Gastrocnemius medialis (tissue), 4 donors: ENCODE data around the gene PRKG1. TPM values are rescaled to one million over a fixed set of nuclear protein-coding genes. Genes with fewer than 3 reads are reported as not detected.

Source experiments
- ATAC-seq, 2 donors: fragments of 150-250 bp; one replicate each; pipeline ENCODE4 v1.9.1; 2016
- DNase-seq, 2 donors: peaks; one replicate each; pipeline ENCODE4 v3.0.0-alpha.2; 2019
- H3K27ac ChIP-seq, 4 donors: fragments of 200-600 bp; sonication (generic); 1 replicate in 1 of 4; 2 replicates in 3 of 4; pipeline ENCODE4 v1.5.1; 2016 to 2018; ENCODE audit warnings: mild to moderate bottlenecking in 2 of 4, moderate library complexity in 1 of 4
- H3K27me3 ChIP-seq, 3 donors: fragments of 200-600 bp; sonication (generic) in 2 of 3; 1 replicate in 1 of 3; 2 replicates in 2 of 3; pipeline versions ENCODE4 v1.5.1 to v1.6.0; 2016 to 2019; ENCODE audit warnings: mild to moderate bottlenecking in 1 of 3, moderate library complexity in 1 of 3
- H3K36me3 ChIP-seq, 2 donors: fragments of 200-600 bp; sonication (generic) in 1 of 2; one replicate each; pipeline ENCODE4 v1.5.1; 2017 to 2018
- H3K4me1 ChIP-seq, 2 donors: fragments of 200-600 bp; sonication (generic) in 1 of 2; one replicate each; pipeline ENCODE4 v1.5.1; 2016 to 2017; ENCODE audit warnings: mild to moderate bottlenecking in 2 of 2
- H3K4me3 ChIP-seq, 4 donors: fragments of 200-600 bp; sonication (generic) in 3 of 4; 1 replicate in 1 of 4; 2 replicates in 3 of 4; pipeline ENCODE4 v1.5.1; 2016 to 2019; ENCODE audit warnings: mild to moderate bottlenecking in 2 of 4
- H3K9me3 ChIP-seq, 3 donors: fragments of 200-600 bp; sonication (generic) in 2 of 3; 1 replicate in 1 of 3; 2 replicates in 2 of 3; pipeline ENCODE4 v1.5.1; 2016 to 2019
- CTCF ChIP-seq, 5 experiments: fragments of 450-650 bp in 3 of 5; fragments of 200-600 bp in 2 of 5; sonication (generic) in 2 of 5; IDR thresholded peaks in 4 of 5; conservative IDR thresholded peaks in 1 of 5; 1 replicate in 4 of 5; 2 replicates in 1 of 5; pipeline ENCODE4 v1.5.1; 2016 to 2019; ENCODE audit warnings: antibody characterized with exemption in 5 of 5, mild to moderate bottlenecking in 3 of 5, moderate library complexity in 3 of 5
- POLR2A ChIP-seq, 2 donors: fragments of 450-650 bp; IDR thresholded peaks; one replicate each; pipeline ENCODE4 v1.6.1; 2017; ENCODE audit warnings: antibody characterized with exemption in 2 of 2, mild to moderate bottlenecking in 2 of 2, moderate library complexity in 2 of 2
- in situ Hi-C, 4 donors: fragments of 200-750 bp; cut with MboI; loops; one replicate each; pipeline versions ENCODE4 v1.15.0 to v1.8.0; 2017; ENCODE audit warnings: low sequenced_read_pairs in 4 of 4
- intact Hi-C: fragments of 100-400 bp; cut with DNase I; formaldehyde crosslinking; loops from one replicate; pipeline ENCODE4 v1.15.1; 2023; ENCODE audit warnings: low total_unique reads
- total RNA-seq, 4 donors: library from RNA; depleted of rRNA; stranded (reverse); fragments of >200 nt; gene quantifications; one replicate each; pipeline versions ENCODE4 v1.1.0 to v1.2.3, GENCODE V29; 2016

PRKG1 gene
- total RNA-seq, 4 donors from 2014 or later, result 10.4 to 39.4 (median 25.1) TPM

GRCh38 chr10:51528527-51528926 is 454.2 kb downstream of the PRKG1 start:
- DNase-seq (no peak), ATAC-seq (no peak)
- no peaks in the 10 kb centered on the region for H3K27me3 ChIP-seq
- H3K27ac ChIP-seq, result no peak overlapping the region
- H3K36me3 ChIP-seq, result no peaks in the 10 kb centered on the region
- H3K4me3 ChIP-seq, result no peak overlapping the region
- peaks cover 6 to 26% of the 10 kb centered on the region in 2 donors for H3K4me1 ChIP-seq
- in situ Hi-C loops, result no loop called here
- TF ChIP-seq CTCF (IDR thresholded peaks at IDR 0.05 in 4 of 5, conservative IDR thresholded peaks at IDR 0.05 in 1 of 5) (no peak), POLR2A (IDR thresholded peaks at IDR 0.05) (no peak)
- no peaks in the 10 kb centered on the region for H3K9me3 ChIP-seq
- intact Hi-C loops, result no loop called here

- no peak for DNase-seq
- Histone ChIP-seq H3K9me3 (no peaks in the 10 kb centered on the region), H3K4me3 (no peak overlapping the region), H3K27ac (no peak overlapping the region), H3K36me3 (no peaks in the 10 kb centered on the region), H3K27me3 (no peaks in the 10 kb centered on the region), H3K4me1 (peaks cover 6 to 26% of the 10 kb centered on the region in 2 donors)
- no peak for ATAC-seq
- TF ChIP-seq POLR2A (IDR thresholded peaks at IDR 0.05) (no peak), CTCF (IDR thresholded peaks at IDR 0.05 in 4 of 5, conservative IDR thresholded peaks at IDR 0.05 in 1 of 5) (no peak)
- intact Hi-C loops (no loop called here), in situ Hi-C loops (no loop called here)
Measured at GRCh38 chr10:51530541-51530940, 456.3 kb downstream of the PRKG1 start.

GRCh38 chr10:51532044-51532443 is 457.8 kb downstream of the PRKG1 start:
- Histone ChIP-seq H3K9me3 (no peaks in the 10 kb centered on the region), H3K36me3 (no peaks in the 10 kb centered on the region), H3K4me1 (peaks cover 6 to 24% of the 10 kb centered on the region in 2 donors), H3K27ac (no peak overlapping the region), H3K4me3 (no peak overlapping the region), H3K27me3 (no peaks in the 10 kb centered on the region)
- ATAC-seq (no peak), DNase-seq (no peak)
- no peak for TF ChIP-seq POLR2A (IDR thresholded peaks at IDR 0.05)
- TF ChIP-seq CTCF (IDR thresholded peaks at IDR 0.05 in 4 of 5, conservative IDR thresholded peaks at IDR 0.05 in 1 of 5), result no peak
- in situ Hi-C loops (no loop called here), intact Hi-C loops (no loop called here)

GRCh38 chr10:51542853-51543252 is 468.6 kb downstream of the PRKG1 start:
- in situ Hi-C loops, result no loop called here
- Histone ChIP-seq H3K27ac (no peak overlapping the region), H3K9me3 (no peaks in the 10 kb centered on the region), H3K27me3 (no peaks in the 10 kb centered on the region), H3K36me3 (no peaks in the 10 kb centered on the region), H3K4me3 (no peak overlapping the region), H3K4me1 (peaks cover 0 to 2% of the 10 kb centered on the region in 2 donors)
- TF ChIP-seq POLR2A (IDR thresholded peaks at IDR 0.05), result no peak
- no peak for TF ChIP-seq CTCF (IDR thresholded peaks at IDR 0.05 in 4 of 5, conservative IDR thresholded peaks at IDR 0.05 in 1 of 5)
- intact Hi-C loops, result no loop called here
- peak; percentile 24 to 34 for DNase-seq
- ATAC-seq, result peak; percentile 33 to 54

- H3K4me3 ChIP-seq, result no peak overlapping the region
- H3K9me3 ChIP-seq, result no peaks in the 10 kb centered on the region
- H3K4me1 ChIP-seq, result peaks cover 0 to 4% of the 10 kb centered on the region in 2 donors
- intact Hi-C loops (no loop called here), in situ Hi-C loops (no loop called here)
- ATAC-seq (no peak), DNase-seq (no peak)
- TF ChIP-seq CTCF (IDR thresholded peaks at IDR 0.05 in 4 of 5, conservative IDR thresholded peaks at IDR 0.05 in 1 of 5) (no peak), POLR2A (IDR thresholded peaks at IDR 0.05) (no peak)
- H3K36me3 ChIP-seq, result no peaks in the 10 kb centered on the region
- no peak overlapping the region for H3K27ac ChIP-seq
- H3K27me3 ChIP-seq, result no peaks in the 10 kb centered on the region
Measured at GRCh38 chr10:51544933-51545332, 470.6 kb downstream of the PRKG1 start.
